ENCODE results near the gene GAREM2. TPM values are rescaled to one million over a fixed set of nuclear protein-coding genes. Genes with fewer than 3 reads are reported as not detected.

The GAREM2 gene
- total RNA-seq, 1 donor from 2014 or later = 4.4 TPM

DNA sequence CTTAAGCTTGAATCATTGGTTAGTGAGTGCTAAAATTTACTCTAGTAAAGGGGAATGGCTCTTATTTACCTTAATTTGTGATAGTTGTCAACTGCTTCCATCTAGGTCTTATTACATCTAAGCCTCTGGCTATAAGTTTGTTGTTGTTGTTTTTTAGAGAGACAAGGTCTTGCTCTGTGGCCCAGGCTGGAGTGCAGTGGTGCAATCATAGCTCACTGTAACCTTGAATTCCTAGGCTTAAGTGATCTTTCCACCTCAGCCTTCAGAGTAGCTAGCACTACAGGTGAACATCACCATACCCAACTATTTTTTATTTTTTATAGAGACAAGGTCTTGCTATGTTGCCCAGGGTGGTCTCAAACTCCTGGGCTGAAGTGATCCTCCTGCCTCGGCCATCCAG is 65.0 kb downstream of the GAREM2 start:
- H3K9me3 ChIP-seq = no peaks in the 10 kb centered on the region
- intact Hi-C loops (cut with DNase I) = no loop called here
- H3K4me1 ChIP-seq = peaks cover 12% of the 10 kb centered on the region
- peaks cover 0 to 55% of the 10 kb centered on the region in 2 donors for H3K36me3 ChIP-seq
- H3K27ac ChIP-seq = no peak overlapping the region
- H3K4me3 ChIP-seq = no peak overlapping the region
- TF ChIP-seq, protein P1, sequence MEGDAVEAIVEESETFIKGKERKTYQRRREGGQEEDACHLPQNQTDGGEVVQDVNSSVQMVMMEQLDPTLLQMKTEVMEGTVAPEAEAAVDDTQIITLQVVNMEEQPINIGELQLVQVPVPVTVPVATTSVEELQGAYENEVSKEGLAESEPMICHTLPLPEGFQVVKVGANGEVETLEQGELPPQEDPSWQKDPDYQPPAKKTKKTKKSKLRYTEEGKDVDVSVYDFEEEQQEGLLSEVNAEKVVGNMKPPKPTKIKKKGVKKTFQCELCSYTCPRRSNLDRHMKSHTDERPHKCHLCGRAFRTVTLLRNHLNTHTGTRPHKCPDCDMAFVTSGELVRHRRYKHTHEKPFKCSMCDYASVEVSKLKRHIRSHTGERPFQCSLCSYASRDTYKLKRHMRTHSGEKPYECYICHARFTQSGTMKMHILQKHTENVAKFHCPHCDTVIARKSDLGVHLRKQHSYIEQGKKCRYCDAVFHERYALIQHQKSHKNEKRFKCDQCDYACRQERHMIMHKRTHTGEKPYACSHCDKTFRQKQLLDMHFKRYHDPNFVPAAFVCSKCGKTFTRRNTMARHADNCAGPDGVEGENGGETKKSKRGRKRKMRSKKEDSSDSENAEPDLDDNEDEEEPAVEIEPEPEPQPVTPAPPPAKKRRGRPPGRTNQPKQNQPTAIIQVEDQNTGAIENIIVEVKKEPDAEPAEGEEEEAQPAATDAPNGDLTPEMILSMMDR (IDR thresholded peaks at IDR 0.05) = no peak
- TF ChIP-seq POLR2AphosphoS5 (IDR thresholded peaks at IDR 0.05; ENCODE audit: insufficient read depth in 1 of 2, low read depth in 1 of 2) = no peak
- no peak for TF ChIP-seq POLR2A (IDR thresholded peaks at IDR 0.05)
- DNase-seq (ENCODE audit: extremely low spot score in 2 of 2) = no peak
- H3K27me3 ChIP-seq = no peaks in the 10 kb centered on the region

DNA sequence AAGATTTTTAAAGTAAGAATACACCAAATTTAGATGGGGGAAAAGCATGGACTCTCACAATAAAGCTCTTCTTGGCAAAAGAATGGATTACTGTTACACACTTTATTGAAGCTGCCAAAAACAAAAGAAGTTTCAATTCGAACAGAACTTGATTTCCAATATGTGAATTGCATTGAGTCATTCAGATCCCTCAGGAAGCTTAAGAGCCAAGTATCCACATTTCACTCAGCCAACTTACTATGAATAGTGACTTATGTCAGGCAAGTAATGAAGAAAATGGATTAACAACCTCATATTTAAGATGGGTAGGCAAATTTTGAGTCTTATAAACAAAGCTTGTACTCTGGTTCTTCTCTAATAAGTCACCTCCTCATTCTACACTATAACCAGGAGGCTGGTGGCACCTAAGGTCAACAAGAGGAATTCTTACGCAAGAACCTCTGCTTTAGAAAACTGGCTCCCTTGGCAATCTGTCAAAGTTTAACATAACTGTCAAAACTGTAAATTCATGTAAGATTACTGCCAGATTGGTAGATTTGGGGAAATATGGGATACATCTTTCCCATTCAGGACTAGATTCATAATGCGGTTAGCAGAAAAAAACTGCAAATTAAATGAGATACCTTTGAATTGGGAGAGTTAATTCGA is 65.5 kb downstream of the GAREM2 start:
- peaks cover 18% of the 10 kb centered on the region for H3K4me1 ChIP-seq
- H3K9me3 ChIP-seq = no peaks in the 10 kb centered on the region
- H3K36me3 ChIP-seq = peaks cover 0 to 50% of the 10 kb centered on the region in 2 donors
- no peak for DNase-seq (ENCODE audit: extremely low spot score in 2 of 2)
- no peak overlapping the region for H3K4me3 ChIP-seq
- TF ChIP-seq, protein P1 (IDR thresholded peaks at IDR 0.05) = no peak
- TF ChIP-seq POLR2AphosphoS5 (IDR thresholded peaks at IDR 0.05; ENCODE audit: insufficient read depth in 1 of 2, low read depth in 1 of 2) = no peak
- TF ChIP-seq POLR2A (IDR thresholded peaks at IDR 0.05) = no peak
- H3K27me3 ChIP-seq = no peaks in the 10 kb centered on the region
- intact Hi-C loops (cut with DNase I) = no loop called here
- no peak overlapping the region for H3K27ac ChIP-seq

Other genes with a start within 250 kb of the GAREM2 start
- gene KIF3C, start 190.6 kb upstream of the GAREM2 start, total RNA-seq = 9.3 TPM
- 135 TPM for gene RAB10, start 139.0 kb upstream of the GAREM2 start, total RNA-seq
- gene HADHA, start 71.5 kb downstream of the GAREM2 start, total RNA-seq = 124 TPM
- 127 TPM for gene HADHB, start 71.9 kb downstream of the GAREM2 start, total RNA-seq
- gene SELENOI, start 173.1 kb downstream of the GAREM2 start, total RNA-seq = 33.4 TPM
- gene ADGRF3, start 173.7 kb downstream of the GAREM2 start, total RNA-seq = 0.49 TPM
- gene DRC1, start 228.8 kb downstream of the GAREM2 start, total RNA-seq = not detected